Occipital lobe (tissue), 3 donors: ENCODE data around the gene PATL1. TPM values are rescaled to one million over a fixed set of nuclear protein-coding genes. Genes with fewer than 3 reads are reported as not detected.
A peak's percentile ranks its signal among the peaks of the same experiment; 100 is the strongest.

Experiments
- DNase-seq: peaks from one replicate; lab custom pipeline; 2025; lab: John Stamatoyannopoulos, UW
- small RNA-seq: library from RNA; depleted of rRNA; stranded (forward); fragments of <200 nt; gene quantifications from one replicate; pipeline ENCODE3, GENCODE V24; 2014
- total RNA-seq: library from RNA; depleted of rRNA; stranded (reverse); fragments of >200 nt; gene quantifications from one replicate; pipeline ENCODE4 v1.2.3, GENCODE V29; 2014

The PATL1 gene
- total RNA-seq, 1 donor from 2014 or later, result 3.7 TPM

GRCh38 chr11:59615637-59616395 lies 53.0 kb downstream of the PATL1 start, which contains the start of gene OSBP:
OSBP (minus strand) TSS chr11:59615774; CDS start chr11:59615664, 110 bp downstream.
- DNase-seq, result peak; percentile 100

GRCh38 chr11:59615120-59615636 lies 53.7 kb downstream of the PATL1 start:
- no peak for DNase-seq

DNA sequence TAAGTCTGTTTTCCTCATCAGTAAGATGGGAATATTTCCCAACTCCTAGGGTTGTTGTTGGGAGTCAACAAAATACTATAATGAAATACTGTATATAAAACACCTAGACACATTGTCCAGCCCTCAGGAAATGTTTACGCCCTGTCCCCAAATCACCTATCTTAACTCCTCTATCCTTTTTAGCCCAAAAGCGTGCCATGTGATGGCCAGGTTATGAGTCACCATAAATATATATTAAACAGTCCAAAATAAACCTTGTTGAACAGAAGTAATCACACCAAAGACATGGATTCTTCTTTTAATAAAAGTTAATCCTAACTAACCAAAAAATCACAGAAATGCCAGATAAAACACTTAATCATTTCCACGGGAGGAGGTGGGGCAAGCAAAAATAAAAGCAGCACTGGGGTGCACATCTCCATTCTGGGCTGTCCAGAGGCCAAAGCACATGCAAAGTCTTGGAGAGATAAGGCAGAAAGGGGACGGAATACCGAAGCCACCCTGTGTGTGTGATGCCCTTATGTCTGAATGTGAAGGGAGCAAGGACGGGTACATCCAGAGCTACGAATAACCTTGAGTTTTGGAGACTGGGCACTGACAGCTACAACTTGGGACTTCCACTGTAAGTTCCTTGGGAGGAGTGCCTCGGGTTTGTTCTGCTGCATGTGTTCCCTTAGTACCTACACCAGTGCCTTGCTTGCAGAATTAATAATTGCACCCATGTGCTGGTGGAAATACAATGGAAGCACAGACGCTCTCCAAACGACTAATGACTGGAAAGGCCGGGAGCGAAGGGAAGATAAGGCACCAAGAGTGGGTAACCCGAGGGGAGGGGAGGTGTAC lies 54.3 kb downstream of the PATL1 start:
- DNase-seq, result no peak

DNA sequence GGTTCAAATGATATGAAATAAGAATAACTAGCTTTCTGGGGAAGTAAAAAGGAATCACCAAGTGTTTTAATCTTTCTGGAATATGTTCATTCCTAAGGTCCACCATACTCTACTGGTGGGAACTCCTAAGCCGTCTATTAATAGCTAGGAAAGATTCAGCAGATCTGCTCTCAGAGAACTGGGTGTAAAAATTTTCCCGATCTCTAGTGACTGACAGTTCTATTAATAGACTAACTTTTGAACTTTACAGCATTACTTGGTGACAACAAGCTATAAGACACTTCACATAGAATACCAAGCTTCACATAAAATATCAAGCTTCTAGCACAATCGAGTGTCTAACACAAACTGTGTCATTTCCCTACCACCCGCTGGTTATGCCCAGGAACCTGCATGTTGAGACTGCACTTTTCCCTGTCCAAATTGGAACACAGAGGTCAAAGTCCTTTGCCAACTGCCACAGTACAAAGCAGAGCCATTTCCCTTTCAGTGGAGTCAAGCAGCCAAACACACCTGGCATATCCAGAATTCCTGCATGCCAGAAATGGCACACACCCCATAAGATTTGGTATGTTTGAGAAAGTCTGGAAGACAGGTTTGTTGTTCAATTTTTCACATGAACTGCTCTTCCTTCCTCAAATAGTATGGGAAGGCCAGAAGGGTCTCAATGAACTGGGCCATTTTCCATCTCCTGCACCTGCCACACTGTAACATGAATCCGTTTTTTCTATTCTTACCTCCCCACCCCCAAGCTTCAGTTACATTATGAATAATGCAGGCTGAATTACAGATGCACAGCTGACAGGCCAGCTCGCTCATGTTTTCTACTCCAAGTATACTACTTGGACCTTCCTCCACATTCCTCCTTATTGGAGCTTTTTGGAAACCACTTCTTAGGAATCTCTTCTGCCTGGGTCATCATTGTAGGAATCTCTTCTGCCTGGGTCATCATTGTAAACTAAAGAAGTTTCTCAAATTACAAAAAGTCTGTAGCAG lies 57.0 kb downstream of the PATL1 start:
- no peak for DNase-seq

GRCh38 chr11:59610289-59610688 lies 58.5 kb downstream of the PATL1 start:
- DNase-seq, result no peak

DNA sequence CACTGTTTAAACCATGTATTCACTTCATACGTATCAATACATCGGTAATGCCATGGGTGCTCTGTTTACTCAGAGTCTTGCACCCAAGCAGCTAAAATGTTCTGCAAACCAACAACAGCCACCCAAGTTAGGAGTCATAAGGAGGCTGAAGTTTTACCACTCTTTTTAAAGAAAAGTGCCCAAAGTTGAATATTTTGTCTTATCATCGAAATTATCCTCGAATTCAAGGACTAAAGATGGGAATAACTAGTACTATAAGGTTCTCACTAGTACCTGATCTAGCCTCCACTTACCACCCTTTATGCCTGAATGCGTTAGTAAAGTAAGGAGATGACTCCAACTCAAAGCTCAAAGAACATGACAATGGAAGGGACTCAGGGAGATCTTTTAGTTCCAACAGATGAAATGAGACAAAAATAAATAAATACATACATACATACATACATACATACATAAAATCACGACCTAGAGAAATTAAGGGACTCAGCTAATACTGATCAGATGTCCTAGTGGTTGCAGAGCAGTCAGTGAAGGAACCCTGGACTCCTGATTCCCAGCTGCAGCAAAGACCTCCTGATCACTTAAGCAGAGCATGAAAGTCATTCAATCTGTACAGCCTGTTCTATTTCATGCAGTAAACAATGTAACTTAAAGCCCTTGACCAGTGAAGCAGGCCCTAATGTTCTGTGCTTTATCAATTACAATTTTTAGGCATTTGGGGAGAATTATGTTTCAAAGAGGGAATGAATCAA lies 61.0 kb downstream of the PATL1 start:
- DNase-seq, result no peak

DNA sequence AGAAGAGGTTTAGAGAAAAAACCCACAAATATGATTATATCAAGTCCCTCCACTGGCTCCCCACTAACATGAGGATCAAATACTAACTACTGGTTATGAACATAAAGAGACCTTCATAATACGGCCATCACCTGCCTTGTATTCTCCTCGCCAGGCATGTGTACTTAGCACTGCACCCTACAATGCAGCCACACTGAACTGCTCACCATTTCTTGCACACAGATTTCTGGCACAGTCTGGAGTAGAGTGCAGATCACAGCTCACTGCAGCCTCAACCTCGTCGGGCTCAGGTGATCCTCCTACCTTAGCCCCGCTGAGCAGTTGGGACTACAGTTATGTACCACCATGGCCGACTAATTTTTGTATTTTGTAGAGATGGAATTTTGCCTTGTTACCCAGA lies 66.4 kb downstream of the PATL1 start:
- no peak for DNase-seq

DNA sequence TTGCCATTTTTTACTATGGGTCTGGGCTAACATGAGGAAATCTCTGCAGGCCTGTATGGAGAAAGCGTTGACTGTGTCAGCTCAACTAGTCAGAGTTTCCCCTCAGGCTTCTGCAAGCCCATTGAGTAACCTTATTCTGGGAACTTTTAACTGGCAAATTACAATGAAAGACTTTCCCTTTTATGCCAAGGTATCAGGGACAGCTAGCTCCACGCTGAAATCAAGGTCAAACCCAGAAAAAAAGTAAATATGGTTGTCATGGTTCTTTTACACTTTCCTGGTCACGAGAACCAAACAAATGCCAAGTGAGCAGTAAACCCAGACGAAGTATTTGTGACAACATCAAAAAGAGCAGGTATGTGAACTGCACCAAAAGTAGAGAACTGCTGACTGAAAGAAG lies 67.0 kb downstream of the PATL1 start:
- DNase-seq, result no peak

DNA sequence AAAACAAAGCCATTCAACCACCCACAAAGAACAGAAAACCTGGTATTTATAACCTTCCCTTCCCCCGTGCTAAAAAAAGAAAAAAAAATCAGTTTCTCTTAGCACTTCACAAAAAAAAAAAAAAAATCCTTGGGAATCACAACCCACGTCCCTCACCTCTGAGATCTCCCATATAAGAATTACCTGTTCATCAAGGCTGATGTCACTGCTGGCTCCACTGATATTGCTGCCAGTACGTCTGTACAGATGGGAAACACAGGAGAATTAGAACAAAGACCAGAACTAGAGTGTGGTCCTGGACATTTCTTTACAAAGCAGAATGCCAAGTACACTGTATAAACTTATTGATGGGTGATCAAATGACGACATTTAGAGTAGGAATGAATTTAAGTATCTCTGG lies 68.2 kb downstream of the PATL1 start:
- no peak for DNase-seq

DNA sequence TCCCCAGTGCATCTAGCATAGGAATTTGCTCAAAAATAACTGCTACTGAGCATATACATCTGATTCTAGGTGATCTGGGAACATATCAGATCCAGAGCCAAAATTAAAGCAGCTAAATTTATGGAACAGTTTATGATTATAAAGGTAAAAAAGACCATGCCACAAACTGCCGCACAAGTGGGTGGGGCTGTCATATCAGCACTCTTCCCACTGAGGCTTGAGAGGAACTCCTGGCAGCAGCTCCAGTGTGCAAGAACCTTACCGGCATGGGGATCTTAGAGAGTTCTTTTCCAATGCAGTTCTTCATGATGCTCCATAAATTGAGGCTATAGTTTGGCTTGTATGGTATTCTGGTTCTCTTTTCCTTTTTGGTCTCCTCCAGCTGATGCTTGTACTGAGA lies 68.6 kb downstream of the PATL1 start:
- DNase-seq, result no peak

- no peak for DNase-seq
These were observed 69.9 kb downstream of the PATL1 start for GRCh38 chr11:59598961-59599360.

Small RNA genes within 50 kb of the gene (small RNA-seq; reads per million reads assigned to genes)
- gene MIR3162, result not detected

Other genes with a start within 250 kb of the PATL1 start
- not detected for gene OR5A2, start 242.6 kb downstream of the PATL1 start, total RNA-seq
- not detected for gene OR5A1, start 232.6 kb downstream of the PATL1 start, total RNA-seq
- gene OR4D6, start 212.1 kb downstream of the PATL1 start, total RNA-seq, result not detected
- gene OR4D10, start 195.7 kb downstream of the PATL1 start, total RNA-seq, result not detected
- not detected for gene OR4D11, start 165.5 kb downstream of the PATL1 start, total RNA-seq
- gene OR4D9, start 157.5 kb downstream of the PATL1 start, total RNA-seq, result not detected
- gene OSBP, start 53.3 kb downstream of the PATL1 start, total RNA-seq, result 30.6 TPM
- not detected for gene OR10V1, start 44.8 kb upstream of the PATL1 start, total RNA-seq
- 26.4 TPM for gene STX3, start 86.3 kb upstream of the PATL1 start, total RNA-seq
- 29.6 TPM for gene MRPL16, start 141.7 kb upstream of the PATL1 start, total RNA-seq
- gene CBLIF, start 176.5 kb upstream of the PATL1 start, total RNA-seq, result not detected
- gene TCN1, start 197.4 kb upstream of the PATL1 start, total RNA-seq, result 1.2 TPM
- gene OOSP3, start 209.7 kb upstream of the PATL1 start, total RNA-seq, result not detected